Sigmoid colon (tissue), 4 donors: ENCODE results near the gene BTG2.

Source experiments
- EP300 ChIP-seq, 4 donors: sonication (generic); formaldehyde crosslinking; IDR thresholded peaks; one replicate each; pipeline ENCODE4 v1.6.1; 2017; ENCODE audit warnings: antibody characterized with exemption in 4 of 4
- POLR2A ChIP-seq, 2 donors: fragments of 450-650 bp; IDR thresholded peaks; one replicate each; pipeline ENCODE4 v1.6.1; 2016; ENCODE audit warnings: antibody characterized with exemption in 2 of 2, mild to moderate bottlenecking in 2 of 2, moderate library complexity in 2 of 2
- POLR2AphosphoS5 ChIP-seq, 4 donors: sonication (generic); formaldehyde crosslinking; IDR thresholded peaks; one replicate each; pipeline ENCODE4 v1.6.1; 2017; ENCODE audit warnings: antibody characterized with exemption in 4 of 4
- TF ChIP-seq, protein P1 (sequence below), 4 experiments: fragments of 450-650 bp in 3 of 4; fragments of 200-600 bp in 1 of 4; IDR thresholded peaks; one replicate each; pipeline ENCODE4 v1.5.1; 2016 to 2019; ENCODE audit warnings: antibody characterized with exemption in 4 of 4, mild to moderate bottlenecking in 3 of 4, moderate library complexity in 2 of 4

GRCh38 chr1:203275656-203276272, 29.6 kb upstream of the BTG2 start:
- TF ChIP-seq, protein P1, sequence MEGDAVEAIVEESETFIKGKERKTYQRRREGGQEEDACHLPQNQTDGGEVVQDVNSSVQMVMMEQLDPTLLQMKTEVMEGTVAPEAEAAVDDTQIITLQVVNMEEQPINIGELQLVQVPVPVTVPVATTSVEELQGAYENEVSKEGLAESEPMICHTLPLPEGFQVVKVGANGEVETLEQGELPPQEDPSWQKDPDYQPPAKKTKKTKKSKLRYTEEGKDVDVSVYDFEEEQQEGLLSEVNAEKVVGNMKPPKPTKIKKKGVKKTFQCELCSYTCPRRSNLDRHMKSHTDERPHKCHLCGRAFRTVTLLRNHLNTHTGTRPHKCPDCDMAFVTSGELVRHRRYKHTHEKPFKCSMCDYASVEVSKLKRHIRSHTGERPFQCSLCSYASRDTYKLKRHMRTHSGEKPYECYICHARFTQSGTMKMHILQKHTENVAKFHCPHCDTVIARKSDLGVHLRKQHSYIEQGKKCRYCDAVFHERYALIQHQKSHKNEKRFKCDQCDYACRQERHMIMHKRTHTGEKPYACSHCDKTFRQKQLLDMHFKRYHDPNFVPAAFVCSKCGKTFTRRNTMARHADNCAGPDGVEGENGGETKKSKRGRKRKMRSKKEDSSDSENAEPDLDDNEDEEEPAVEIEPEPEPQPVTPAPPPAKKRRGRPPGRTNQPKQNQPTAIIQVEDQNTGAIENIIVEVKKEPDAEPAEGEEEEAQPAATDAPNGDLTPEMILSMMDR (IDR thresholded peaks at IDR 0.05): no peak
- TF ChIP-seq POLR2AphosphoS5 (IDR thresholded peaks at IDR 0.05) (no peak), EP300 (IDR thresholded peaks at IDR 0.05) (no peak), POLR2A (IDR thresholded peaks at IDR 0.05) (no peak)
